Embryonic facial prominence (tissue), 1 donor: ENCODE measurements around the gene ZNF827.

ENCODE experiments used
- DNase-seq: peaks from one replicate; pipeline ENCODE4 v3.0.0-alpha.2; 2016; ENCODE audit errors: extremely low spot score

Gene ZNF827

GRCh38 chr4:145827885-145828284, 110.7 kb downstream of the ZNF827 start:
- no peak for DNase-seq

- DNase-seq, result no peak
These were observed 113.4 kb downstream of the ZNF827 start for GRCh38 chr4:145825255-145825654.

GRCh38 chr4:145824463-145824862, 114.2 kb downstream of the ZNF827 start:
- DNase-seq, result no peak

GRCh38 chr4:145823743-145824142, 114.9 kb downstream of the ZNF827 start:
- no peak for DNase-seq

- DNase-seq, result no peak
These were observed 116.0 kb downstream of the ZNF827 start for GRCh38 chr4:145822581-145822980.

GRCh38 chr4:145822181-145822580, 116.4 kb downstream of the ZNF827 start:
- no peak for DNase-seq

GRCh38 chr4:145821766-145822165, 116.9 kb downstream of the ZNF827 start:
- DNase-seq, result no peak

GRCh38 chr4:145820407-145820806, 118.2 kb downstream of the ZNF827 start:
- DNase-seq, result no peak

GRCh38 chr4:145819853-145820181, 118.8 kb downstream of the ZNF827 start:
- no peak for DNase-seq

- DNase-seq, result no peak
These were observed 119.3 kb downstream of the ZNF827 start for GRCh38 chr4:145819101-145819852.

GRCh38 chr4:145818011-145818410, 120.6 kb downstream of the ZNF827 start:
- no peak for DNase-seq

GRCh38 chr4:145816091-145816490, 122.5 kb downstream of the ZNF827 start:
- no peak for DNase-seq

- DNase-seq, result no peak
These were observed 123.0 kb downstream of the ZNF827 start for GRCh38 chr4:145815626-145816025.

- DNase-seq, result no peak
These were observed 123.5 kb downstream of the ZNF827 start for GRCh38 chr4:145815027-145815612.

GRCh38 chr4:145814246-145814645, 124.4 kb downstream of the ZNF827 start:
- no peak for DNase-seq

- no peak for DNase-seq
These were observed 125.7 kb downstream of the ZNF827 start for GRCh38 chr4:145812919-145813318.

GRCh38 chr4:145808848-145809512, 129.6 kb downstream of the ZNF827 start:
- no peak for DNase-seq

- no peak for DNase-seq
These were observed 130.5 kb downstream of the ZNF827 start for GRCh38 chr4:145808021-145808650.

GRCh38 chr4:145805490-145805889, 133.1 kb downstream of the ZNF827 start:
- DNase-seq, result no peak

GRCh38 chr4:145804116-145804515, 134.5 kb downstream of the ZNF827 start:
- DNase-seq, result peak; percentile 10

- no peak for DNase-seq
These were observed 139.4 kb downstream of the ZNF827 start for GRCh38 chr4:145799223-145799622.

GRCh38 chr4:145797278-145797677, 141.3 kb downstream of the ZNF827 start:
- no peak for DNase-seq

GRCh38 chr4:145796346-145796745, 142.3 kb downstream of the ZNF827 start:
- DNase-seq, result no peak
